ENCODE measurements around the gene OVOL1. TPM values are rescaled to one million over a fixed set of nuclear protein-coding genes. Genes with fewer than 3 reads are reported as not detected.

Gene OVOL1
- total RNA-seq, 1 donor from 2014 or later, result 0.36 TPM

- H3K4me3 Mint-ChIP-seq, result no peak overlapping the region
- no peaks in the 10 kb centered on the region for H3K4me1 Mint-ChIP-seq (ENCODE audit: low read depth)
- intact Hi-C loops (cut with micrococcal nuclease), result no loop called here
- H3K27me3 Mint-ChIP-seq (ENCODE audit: insufficient read depth), result peaks cover 13% of the 10 kb centered on the region
- no peak overlapping the region for H3K27ac Mint-ChIP-seq
- DNase-seq (ENCODE audit: low spot score), result no peak
- H3K9me3 Mint-ChIP-seq, result no peaks in the 10 kb centered on the region
- no peaks in the 10 kb centered on the region for H3K36me3 Mint-ChIP-seq (ENCODE audit: low read depth)
Measured at GRCh38 chr11:65801153-65801987, 14.5 kb downstream of the OVOL1 start.

- Mint-ChIP-seq H3K4me1 (ENCODE audit: low read depth) (no peaks in the 10 kb centered on the region), H3K9me3 (no peaks in the 10 kb centered on the region), H3K27ac (no peak overlapping the region), H3K27me3 (ENCODE audit: insufficient read depth) (peaks cover 19% of the 10 kb centered on the region), H3K36me3 (ENCODE audit: low read depth) (no peaks in the 10 kb centered on the region), H3K4me3 (no peak overlapping the region)
- no peak for DNase-seq (ENCODE audit: low spot score)
- intact Hi-C loops (cut with micrococcal nuclease), result no loop called here
Measured at GRCh38 chr11:65802841-65803240, 16.0 kb downstream of the OVOL1 start.

GRCh38 chr11:65803797-65804492, 17.1 kb downstream of the OVOL1 start:
- Mint-ChIP-seq H3K36me3 (ENCODE audit: low read depth) (no peaks in the 10 kb centered on the region), H3K9me3 (no peaks in the 10 kb centered on the region), H3K27ac (no peak overlapping the region), H3K27me3 (ENCODE audit: insufficient read depth) (peaks cover 23% of the 10 kb centered on the region), H3K4me3 (no peak overlapping the region), H3K4me1 (ENCODE audit: low read depth) (no peaks in the 10 kb centered on the region)
- no peak for DNase-seq (ENCODE audit: low spot score)
- intact Hi-C loops (cut with micrococcal nuclease), result no loop called here

GRCh38 chr11:65806979-65807378, 20.1 kb downstream of the OVOL1 start:
- Mint-ChIP-seq H3K27ac (no peak overlapping the region), H3K4me1 (ENCODE audit: low read depth) (no peaks in the 10 kb centered on the region), H3K9me3 (no peaks in the 10 kb centered on the region), H3K27me3 (ENCODE audit: insufficient read depth) (peaks cover 26% of the 10 kb centered on the region), H3K4me3 (no peak overlapping the region), H3K36me3 (ENCODE audit: low read depth) (no peaks in the 10 kb centered on the region)
- DNase-seq (ENCODE audit: low spot score), result no peak
- intact Hi-C loops (cut with micrococcal nuclease), result no loop called here

DNA sequence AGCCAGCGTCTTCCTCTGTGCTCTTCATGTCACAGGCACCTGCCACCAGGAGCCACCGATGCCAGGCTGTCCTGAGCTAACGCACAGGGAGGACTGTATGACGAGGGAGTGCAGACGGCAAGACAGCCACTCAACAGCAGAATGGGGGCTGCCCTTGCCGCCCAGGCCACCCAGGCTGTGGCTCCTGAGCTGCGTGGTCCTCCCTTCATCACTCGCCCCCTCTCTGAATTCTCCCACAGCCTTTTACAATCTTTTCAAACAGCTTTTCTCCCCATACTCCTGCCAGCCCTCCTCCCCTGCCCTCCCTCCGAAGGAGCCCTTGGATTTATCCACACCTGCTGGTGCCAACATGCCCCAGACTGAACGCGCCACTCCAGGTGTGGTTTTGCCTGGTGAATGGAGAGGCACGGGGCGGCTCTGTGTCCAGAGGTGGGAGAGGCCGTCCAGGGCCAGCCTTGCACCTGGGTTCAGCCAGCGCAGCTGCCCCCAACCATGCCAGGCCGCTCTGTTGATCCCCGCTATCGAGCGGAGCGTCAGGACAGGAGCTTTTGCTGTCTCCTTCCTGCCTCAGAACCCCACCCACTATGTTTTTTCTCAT, 22.0 kb downstream of the OVOL1 start:
- Mint-ChIP-seq H3K9me3 (no peaks in the 10 kb centered on the region), H3K27me3 (ENCODE audit: insufficient read depth) (peaks cover 27% of the 10 kb centered on the region), H3K4me3 (no peak overlapping the region), H3K27ac (no peak overlapping the region), H3K4me1 (ENCODE audit: low read depth) (no peaks in the 10 kb centered on the region), H3K36me3 (ENCODE audit: low read depth) (no peaks in the 10 kb centered on the region)
- intact Hi-C loops (cut with micrococcal nuclease), result no loop called here
- DNase-seq (ENCODE audit: low spot score), result no peak

DNA sequence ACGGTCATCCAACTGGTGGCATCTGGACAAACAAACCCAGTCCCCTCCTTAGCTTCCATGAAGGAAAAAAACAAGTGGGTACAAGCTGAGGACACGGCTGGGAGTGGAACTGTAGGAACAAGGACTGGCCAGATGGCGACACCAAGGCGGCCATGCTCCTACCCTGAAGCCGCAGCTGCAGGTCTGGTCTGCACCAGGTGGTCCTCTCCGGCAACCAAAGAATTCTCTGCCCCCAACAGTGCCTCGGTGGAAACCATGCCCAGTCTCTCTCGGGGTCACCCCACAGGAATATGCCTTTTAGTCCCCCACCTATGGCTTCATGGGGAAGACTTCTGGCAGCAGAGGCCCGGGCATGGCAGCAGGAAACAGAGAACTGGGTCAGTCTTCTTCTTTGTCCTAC, 22.6 kb downstream of the OVOL1 start:
- intact Hi-C loops (cut with micrococcal nuclease), result no loop called here
- Mint-ChIP-seq H3K27ac (no peak overlapping the region), H3K4me3 (no peak overlapping the region), H3K9me3 (no peaks in the 10 kb centered on the region), H3K4me1 (ENCODE audit: low read depth) (no peaks in the 10 kb centered on the region), H3K36me3 (ENCODE audit: low read depth) (no peaks in the 10 kb centered on the region), H3K27me3 (ENCODE audit: insufficient read depth) (peaks cover 24% of the 10 kb centered on the region)
- no peak for DNase-seq (ENCODE audit: low spot score)

DNA sequence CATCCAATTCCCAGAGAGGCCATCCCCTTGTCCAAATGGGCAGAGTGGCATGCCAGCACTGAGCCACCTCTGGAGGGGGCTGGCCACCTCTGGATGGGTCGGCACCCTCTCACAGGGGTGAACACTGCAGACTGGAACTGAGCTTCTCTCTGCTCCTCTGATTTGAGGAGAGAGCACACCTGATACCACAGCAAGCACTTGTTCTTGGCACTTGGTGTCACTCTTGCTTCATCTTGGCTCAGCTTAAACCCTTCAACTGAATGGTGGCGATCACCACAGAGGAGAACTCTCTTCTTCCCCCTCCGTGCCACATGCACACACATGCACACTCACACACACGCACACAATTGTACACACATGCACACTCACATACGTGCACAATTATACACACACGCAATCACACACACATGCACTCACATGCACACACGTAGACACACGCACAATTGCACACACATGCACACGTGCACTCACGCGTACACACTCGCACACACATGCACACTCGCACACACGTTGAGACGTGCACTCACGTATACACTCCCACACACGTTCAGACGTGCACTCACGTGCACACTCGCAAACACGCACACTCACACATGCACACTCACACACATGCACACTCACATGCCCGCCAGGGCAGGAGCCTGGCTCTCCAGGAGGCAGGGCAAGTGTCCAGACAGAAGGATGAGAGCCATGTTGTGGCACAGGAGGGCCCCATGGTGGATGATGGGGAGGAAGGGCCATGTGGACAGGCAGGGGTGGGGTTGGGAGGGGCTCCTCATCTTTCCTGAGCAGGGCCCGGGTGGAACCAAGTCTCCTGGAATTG, 23.4 kb downstream of the OVOL1 start:
- H3K36me3 Mint-ChIP-seq (ENCODE audit: low read depth), result no peaks in the 10 kb centered on the region
- DNase-seq (ENCODE audit: low spot score), result no peak
- no peak overlapping the region for H3K27ac Mint-ChIP-seq
- H3K4me1 Mint-ChIP-seq (ENCODE audit: low read depth), result no peaks in the 10 kb centered on the region
- H3K4me3 Mint-ChIP-seq, result no peak overlapping the region
- H3K9me3 Mint-ChIP-seq, result no peaks in the 10 kb centered on the region
- peaks cover 27% of the 10 kb centered on the region for H3K27me3 Mint-ChIP-seq (ENCODE audit: insufficient read depth)
- intact Hi-C loops (cut with micrococcal nuclease), result loop anchor here (10.0 kb wide), 1 partner anchor 45 kb away; no protein-coding TSS in a partner anchor

GRCh38 chr11:65811764-65812475, 25.1 kb downstream of the OVOL1 start:
- H3K27ac Mint-ChIP-seq, result no peak overlapping the region
- DNase-seq (ENCODE audit: low spot score), result no peak
- H3K4me3 Mint-ChIP-seq, result no peak overlapping the region
- peaks cover 5% of the 10 kb centered on the region for H3K4me1 Mint-ChIP-seq (ENCODE audit: low read depth)
- intact Hi-C loops (cut with micrococcal nuclease), result loop anchor here (10.0 kb wide), 1 partner anchor 47 kb away; no protein-coding TSS in a partner anchor
- no peaks in the 10 kb centered on the region for H3K9me3 Mint-ChIP-seq
- peaks cover 27% of the 10 kb centered on the region for H3K27me3 Mint-ChIP-seq (ENCODE audit: insufficient read depth)
- no peaks in the 10 kb centered on the region for H3K36me3 Mint-ChIP-seq (ENCODE audit: low read depth)

DNA sequence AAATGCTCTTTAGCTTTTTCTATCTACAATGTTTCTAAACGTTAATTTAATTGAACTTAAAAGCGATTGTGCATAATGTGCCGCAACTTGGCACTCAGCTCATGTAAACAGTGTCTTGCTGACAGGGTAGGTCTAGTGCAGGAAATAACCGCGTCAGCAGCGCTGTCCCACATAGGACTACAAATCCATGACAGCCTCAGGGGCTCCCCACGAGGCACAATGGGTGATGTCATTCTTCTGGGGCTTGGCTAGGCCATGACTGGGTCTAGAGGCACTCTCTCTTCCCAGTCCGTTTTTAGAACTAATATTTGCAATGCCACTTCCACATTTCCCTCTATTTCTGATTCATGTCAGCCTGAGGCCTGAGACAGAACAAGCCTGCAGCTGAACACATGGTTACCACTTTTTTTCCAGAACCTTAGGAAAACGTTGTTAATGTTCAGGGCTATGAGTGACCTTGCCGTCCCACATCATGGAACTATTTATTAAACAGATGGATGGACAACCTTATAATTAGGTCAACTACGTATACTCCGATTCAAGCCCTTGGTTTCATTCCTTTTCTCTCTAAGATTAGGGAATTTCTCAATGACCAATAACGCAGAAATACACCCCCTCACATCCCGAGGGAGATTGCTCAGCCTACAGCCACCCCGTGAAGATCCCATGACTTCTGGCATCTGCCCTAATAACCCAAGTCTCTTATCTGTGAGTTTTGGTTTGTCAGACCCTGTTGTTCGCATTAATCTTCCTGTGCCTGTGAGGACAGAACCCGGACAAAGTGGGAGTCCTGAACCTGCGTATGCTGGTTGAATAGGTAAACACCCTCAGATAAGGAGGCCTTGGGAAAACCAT, 27.5 kb downstream of the OVOL1 start:
- Mint-ChIP-seq H3K4me3 (no peak overlapping the region), H3K27ac (no peak overlapping the region), H3K4me1 (ENCODE audit: low read depth) (peaks cover 19% of the 10 kb centered on the region), H3K9me3 (no peaks in the 10 kb centered on the region), H3K27me3 (ENCODE audit: insufficient read depth) (peaks cover 17% of the 10 kb centered on the region), H3K36me3 (ENCODE audit: low read depth) (no peaks in the 10 kb centered on the region)
- no peak for DNase-seq (ENCODE audit: low spot score)
- intact Hi-C loops (cut with micrococcal nuclease), result loop anchor here (10.0 kb wide), 1 partner anchor 50 kb away; no protein-coding TSS in a partner anchor

- no peak overlapping the region for H3K27ac Mint-ChIP-seq
- H3K36me3 Mint-ChIP-seq (ENCODE audit: low read depth), result no peaks in the 10 kb centered on the region
- H3K4me1 Mint-ChIP-seq (ENCODE audit: low read depth), result peaks cover 19% of the 10 kb centered on the region
- H3K27me3 Mint-ChIP-seq (ENCODE audit: insufficient read depth), result peaks cover 16% of the 10 kb centered on the region
- no peak overlapping the region for H3K4me3 Mint-ChIP-seq
- no peak for DNase-seq (ENCODE audit: low spot score)
- intact Hi-C loops (cut with micrococcal nuclease), result loop anchor here (5.0 to 10.0 kb wide), 2 partner anchors 50 to 238 kb away; partner anchors contain the start of gene EHBP1L1
- H3K9me3 Mint-ChIP-seq, result no peaks in the 10 kb centered on the region
Measured at GRCh38 chr11:65814986-65815565, 28.2 kb downstream of the OVOL1 start.

DNA sequence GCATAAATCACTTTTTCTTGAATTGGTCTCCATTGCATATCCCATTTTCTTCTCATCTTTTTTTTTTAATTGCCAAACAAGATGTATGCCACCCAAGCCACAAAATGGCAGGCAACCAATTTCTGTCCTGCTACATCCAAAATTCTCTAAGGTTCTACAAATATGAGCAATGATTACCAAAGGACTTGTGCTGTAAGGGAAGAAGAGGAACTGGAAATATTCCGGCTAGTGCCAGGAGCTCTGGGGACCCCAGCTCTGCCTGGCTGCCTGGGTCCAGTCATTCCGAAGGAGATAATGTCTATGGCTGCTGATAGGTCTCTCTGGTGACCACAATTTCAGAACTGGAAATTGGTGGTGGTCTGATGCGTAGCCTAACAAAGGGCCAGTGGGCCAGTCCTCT, 29.8 kb downstream of the OVOL1 start:
- no peak overlapping the region for H3K27ac Mint-ChIP-seq
- H3K4me3 Mint-ChIP-seq, result peak overlapping the region; percentile 24
- intact Hi-C loops (cut with micrococcal nuclease), result loop anchor here (5.0 to 10.0 kb wide), 2 partner anchors 52 to 239 kb away; partner anchors contain the start of gene EHBP1L1
- DNase-seq (ENCODE audit: low spot score), result no peak
- peaks cover 13% of the 10 kb centered on the region for H3K27me3 Mint-ChIP-seq (ENCODE audit: insufficient read depth)
- peaks cover 19% of the 10 kb centered on the region for H3K4me1 Mint-ChIP-seq (ENCODE audit: low read depth)
- H3K36me3 Mint-ChIP-seq (ENCODE audit: low read depth), result no peaks in the 10 kb centered on the region
- no peaks in the 10 kb centered on the region for H3K9me3 Mint-ChIP-seq
